Endodermal cell (in vitro differentiated cells): Measurements from ENCODE around the gene FCER2. TPM values are rescaled to one million over a fixed set of nuclear protein-coding genes. Genes with fewer than 3 reads are reported as not detected.

Source experiments
- DNase-seq: peaks from one replicate; pipeline ENCODE4 v3.0.0-alpha.2; 2017
- H3K27ac ChIP-seq: 2 replicates; pipeline ENCODE4 v1.5.1; 2013; ENCODE audit warnings: mild to moderate bottlenecking, low read depth, low read length, moderate library complexity
- H3K27me3 ChIP-seq: 2 replicates; pipeline ENCODE4 v1.6.1; 2013; ENCODE audit warnings: mild to moderate bottlenecking, low read length, moderate library complexity; ENCODE audit not compliant: insufficient read depth, control insufficient read depth, poor library complexity, severe bottlenecking
- H3K36me3 ChIP-seq: 2 replicates; pipeline ENCODE4 v1.7.0; 2013; ENCODE audit warnings: mild to moderate bottlenecking, low read length, moderate library complexity; ENCODE audit not compliant: control insufficient read depth, insufficient read depth
- H3K4me1 ChIP-seq: one replicate; pipeline ENCODE4 v1.7.0; 2013; ENCODE audit warnings: low read length; ENCODE audit not compliant: control insufficient read depth, insufficient read depth
- H3K4me3 ChIP-seq: 2 replicates; pipeline ENCODE4 v1.5.1; 2013; ENCODE audit warnings: mild to moderate bottlenecking, low read length, moderate library complexity
- H3K9ac ChIP-seq: 2 replicates; pipeline ENCODE4 v1.6.1; 2013; ENCODE audit warnings: mild to moderate bottlenecking, low read length, moderate library complexity; ENCODE audit not compliant: poor library complexity, severe bottlenecking; ENCODE audit errors: extremely low read depth
- H3K9me3 ChIP-seq: 2 replicates; pipeline ENCODE4 v1.6.1; 2013; ENCODE audit warnings: mild to moderate bottlenecking, low read length, moderate library complexity; ENCODE audit not compliant: control insufficient read depth
- H3K27ac Mint-ChIP-seq: 2 replicates; pipeline ENCODE4 v1.8.0; 2020; ENCODE audit warnings: mixed read lengths
- H3K27me3 Mint-ChIP-seq: 2 replicates; pipeline ENCODE4 v1.8.0; 2021; ENCODE audit warnings: mild to moderate bottlenecking, mixed read lengths; ENCODE audit not compliant: insufficient read depth
- H3K36me3 Mint-ChIP-seq: 2 replicates; pipeline ENCODE4 v1.8.0; 2020; ENCODE audit warnings: low read depth, mixed read lengths
- H3K4me1 Mint-ChIP-seq: 2 replicates; pipeline ENCODE4 v1.8.0; 2020; ENCODE audit warnings: mixed read lengths
- H3K4me3 Mint-ChIP-seq: 2 replicates; pipeline ENCODE4 v1.8.0; 2020; ENCODE audit warnings: mild to moderate bottlenecking, moderate library complexity, mixed read lengths
- H3K9me3 Mint-ChIP-seq: 2 replicates; pipeline ENCODE4 v1.8.0; 2020; ENCODE audit warnings: mild to moderate bottlenecking, mixed read lengths
- CTCF ChIP-seq: fragments of 200-600 bp; sonication (generic); conservative IDR thresholded peaks from 2 replicates; pipeline ENCODE4 v1.5.0; 2021; ENCODE audit warnings: antibody characterized with exemption, mild to moderate bottlenecking
- WGBS, 2 experiments: methylation state at CpG; one replicate each; pipeline versions ENCODE4 v1.1.5 to v1.1.7; 2013; ENCODE audit warnings: missing lambda C conversion rate in 2 of 2, mixed read lengths in 1 of 2; ENCODE audit not compliant: insufficient coverage in 1 of 2, insufficient read length in 1 of 2; 5-methylcytosine and 5-hydroxymethylcytosine counted together
- total RNA-seq, 2 donors: library from RNA; stranded (reverse); fragmentation: NEBNext Ultra II Directional in 1 of 2; extraction: Animal tissue kit (Norgen Biotek cat#: 25700) in 1 of 2; gene quantifications; 2 replicates in 1 of 2; 3 replicates in 1 of 2; pipeline ENCODE4 v1.2.1, GENCODE V29; 2021

The FCER2 gene
- total RNA-seq, 2 donors from 2014 or later = not detected

- Histone ChIP-seq H3K27ac (no peak overlapping the region), H3K36me3 (no peaks in the 10 kb centered on the region), H3K4me3 (no peak overlapping the region), H3K4me1 (no peaks in the 10 kb centered on the region), H3K27me3 (no peaks in the 10 kb centered on the region), H3K9me3 (no peaks in the 10 kb centered on the region), H3K9ac (no peak overlapping the region)
- 83 to 89% methylated on average over 8 of the region's 8 CpGs for WGBS, 2 experiments
- H3K4me1 Mint-ChIP-seq = no peaks in the 10 kb centered on the region
- DNase-seq = no peak
- TF ChIP-seq CTCF = no peak
- peaks cover 18% of the 10 kb centered on the region for H3K27me3 Mint-ChIP-seq
- H3K4me3 Mint-ChIP-seq = no peak overlapping the region
- no peaks in the 10 kb centered on the region for H3K36me3 Mint-ChIP-seq
- no peak overlapping the region for H3K27ac Mint-ChIP-seq
- no peaks in the 10 kb centered on the region for H3K9me3 Mint-ChIP-seq
Measured at GRCh38 chr19:7706955-7707456, 5.1 kb upstream of the FCER2 start.

GRCh38 chr19:7706188-7706954 lies 4.4 kb upstream of the FCER2 start:
- H3K36me3 Mint-ChIP-seq = no peaks in the 10 kb centered on the region
- no peak overlapping the region for H3K27ac ChIP-seq
- no peaks in the 10 kb centered on the region for H3K9me3 ChIP-seq
- H3K4me1 ChIP-seq = no peaks in the 10 kb centered on the region
- H3K9ac ChIP-seq = no peak overlapping the region
- no peaks in the 10 kb centered on the region for H3K9me3 Mint-ChIP-seq
- H3K4me1 Mint-ChIP-seq = no peaks in the 10 kb centered on the region
- no peak overlapping the region for H3K4me3 ChIP-seq
- no peak for TF ChIP-seq CTCF
- H3K36me3 ChIP-seq = no peaks in the 10 kb centered on the region
- peaks cover 18% of the 10 kb centered on the region for H3K27me3 Mint-ChIP-seq
- 77 to 90% methylated on average over 10 to 14 of the region's 14 CpGs for WGBS, 2 experiments
- DNase-seq = no peak
- no peak overlapping the region for H3K27ac Mint-ChIP-seq
- no peak overlapping the region for H3K4me3 Mint-ChIP-seq
- H3K27me3 ChIP-seq = no peaks in the 10 kb centered on the region

- Histone ChIP-seq H3K36me3 (no peaks in the 10 kb centered on the region), H3K27ac (no peak overlapping the region), H3K4me1 (no peaks in the 10 kb centered on the region), H3K9ac (no peak overlapping the region), H3K9me3 (no peaks in the 10 kb centered on the region), H3K27me3 (no peaks in the 10 kb centered on the region), H3K4me3 (no peak overlapping the region)
- no peaks in the 10 kb centered on the region for H3K9me3 Mint-ChIP-seq
- 90 to 92% methylated on average over 18 to 24 of the region's 24 CpGs for WGBS, 2 experiments
- peaks cover 16% of the 10 kb centered on the region for H3K27me3 Mint-ChIP-seq
- no peak overlapping the region for H3K4me3 Mint-ChIP-seq
- no peak overlapping the region for H3K27ac Mint-ChIP-seq
- H3K4me1 Mint-ChIP-seq = no peaks in the 10 kb centered on the region
- no peak for TF ChIP-seq CTCF
- no peak for DNase-seq
- H3K36me3 Mint-ChIP-seq = no peaks in the 10 kb centered on the region
Measured at GRCh38 chr19:7705387-7706187, 3.7 kb upstream of the FCER2 start.
